ENCODE results near the gene HOMEZ. TPM values are rescaled to one million over a fixed set of nuclear protein-coding genes. Genes with fewer than 3 reads are reported as not detected.

HOMEZ gene
- total and polyA plus RNA-seq, 2 of the 8 experiments (the other 6 are each of a cell fraction or from before 2014, with no cell fraction given), result 9.1 to 15.9 TPM

GRCh38 chr14:23252420-23253333 is 33.3 kb downstream of the HOMEZ start (continued):
- TF ChIP-seq RNF2 (IDR thresholded peaks at IDR 0.05; ENCODE audit: borderline replicate concordance, low read depth, low read length, missing control alignments, poor library complexity, severe bottlenecking) (no peak), HDAC2 (IDR thresholded peaks at IDR 0.05; ENCODE audit: borderline replicate concordance in 1 of 2, low read depth in 2 of 2, low read length in 2 of 2) (0 out of 4 replicates have a peak, but pooled peaks of 1 of the 2 experiments have one; percentile 13), E2F6 (IDR thresholded peaks at IDR 0.05) (no peak), TCF12 (IDR thresholded peaks at IDR 0.05; ENCODE audit: low read depth, low read length) (no peak), EZH2 (IDR thresholded peaks at IDR 0.05; ENCODE audit: low read depth, low read length, severe bottlenecking) (no peak), YY1 (IDR thresholded peaks at IDR 0.05; ENCODE audit: low read depth, low read length) (no peak), RXRA (IDR thresholded peaks at IDR 0.05; ENCODE audit: insufficient read depth, low read depth, low read length) (no peak), ASH2L (IDR thresholded peaks at IDR 0.05; ENCODE audit: low read length) (no peak), CBX8 (IDR thresholded peaks at IDR 0.05; ENCODE audit: borderline replicate concordance, low read depth, low read length) (no peak), GABPA (IDR thresholded peaks at IDR 0.05; ENCODE audit: borderline replicate concordance, insufficient read depth, low read length) (no peak), RFX5 (IDR thresholded peaks at IDR 0.05; ENCODE audit: borderline replicate concordance, low read depth, low read length) (no peak), JUND (IDR thresholded peaks at IDR 0.05; ENCODE audit: low read length) (no peak), HDAC6 (IDR thresholded peaks at IDR 0.05; ENCODE audit: low read depth, low read length) (no peak), SP4 (IDR thresholded peaks at IDR 0.05; ENCODE audit: low read length) (no peak), ZNF274 (IDR thresholded peaks at IDR 0.05; ENCODE audit: borderline replicate concordance, extremely low read depth, low read length) (no peak), SIRT6 (IDR thresholded peaks at IDR 0.05; ENCODE audit: low read length) (no peak), ATF2 (IDR thresholded peaks at IDR 0.05; ENCODE audit: low read length) (peak; percentile 60), BACH1 (IDR thresholded peaks at IDR 0.05; ENCODE audit: low read length) (peak; percentile 47; the same call in 1 of the 2 replicates), PHF8 (conservative IDR thresholded peaks at IDR 0.05; ENCODE audit: low read depth, low read length) (no peak), BCL11A (IDR thresholded peaks at IDR 0.05; ENCODE audit: low read depth in 2 of 2, low read length in 2 of 2) (no peak), TAF1 (IDR thresholded peaks at IDR 0.05; ENCODE audit: low read depth, low read length) (no peak)

Measured in H1 (cell line).